A673 (cell line): ENCODE measurements around the gene ATF2. TPM values are rescaled to one million over a fixed set of nuclear protein-coding genes. Genes with fewer than 3 reads are reported as not detected.
"Not testable (repeated sequence)": the region's sequence is repeated elsewhere in the genome, so short reads cannot be mapped to it uniquely, and the experiment has no call there.

Experiments
- BruUV-seq: library from RNA; stranded (reverse); fragments of 400-500 nt; replicated peaks from 2 replicates; lab custom pipeline; 2021; lab: Mats Ljungman, UMichigan
- CTCF ChIA-PET: fragments of 300-600 bp; sonication (Branson Sonifier 250); formaldehyde crosslinking; loops from one replicate; lab custom pipeline; 2022; ENCODE audit warnings: antibody characterized with exemption; lab: Charles Lee
- POLR2A ChIA-PET: fragments of 300-600 bp; sonication (Branson Sonifier 250); formaldehyde crosslinking; loops from one replicate; lab custom pipeline; 2022; ENCODE audit warnings: antibody characterized with exemption; ENCODE audit not compliant: low non-redundant PET; lab: Charles Lee
- DNase-seq: peaks from one replicate; pipeline ENCODE4 v3.0.0-alpha.2; 2015; ENCODE audit warnings: low spot score
- H3K27ac ChIP-seq: fragments of 200-600 bp; sonication (generic); 2 replicates; pipeline ENCODE4 v1.5.1; 2016; ENCODE audit warnings: mixed run types, low read depth, mild to moderate bottlenecking, mixed read lengths, antibody characterized with exemption, low read length; ENCODE audit not compliant: poor library complexity, severe bottlenecking
- H3K27me3 ChIP-seq: fragments of 200-600 bp; sonication (generic); replicated peaks from 2 replicates; pipeline ENCODE4 v1.6.1; 2017; ENCODE audit warnings: mixed run types, low read depth, mild to moderate bottlenecking, mixed read lengths, antibody characterized with exemption, low read length; ENCODE audit not compliant: insufficient read depth, poor library complexity
- H3K36me3 ChIP-seq: fragments of 200-600 bp; sonication (generic); 2 replicates; pipeline ENCODE4 v1.6.1; 2016; ENCODE audit warnings: mixed run types, mild to moderate bottlenecking, mixed read lengths, antibody characterized with exemption, low read length; ENCODE audit not compliant: insufficient read depth, poor library complexity, severe bottlenecking
- H3K4me1 ChIP-seq: fragments of 200-600 bp; sonication (generic); 2 replicates; pipeline ENCODE4 v1.6.1; 2017; ENCODE audit warnings: mixed run types, mild to moderate bottlenecking, mixed read lengths, antibody characterized with exemption, low read length; ENCODE audit not compliant: insufficient read depth, poor library complexity, severe bottlenecking
- H3K4me3 ChIP-seq: fragments of 200-600 bp; sonication (generic); 2 replicates; pipeline ENCODE4 v1.5.1; 2016; ENCODE audit warnings: low read depth, mixed run types, mild to moderate bottlenecking, mixed read lengths, low read length; ENCODE audit not compliant: poor library complexity, severe bottlenecking
- H3K9me3 ChIP-seq: fragments of 200-600 bp; sonication (generic); 2 replicates; pipeline ENCODE4 v1.6.1; 2016; ENCODE audit warnings: mixed run types, low read depth, mild to moderate bottlenecking, mixed read lengths, antibody characterized with exemption, low read length; ENCODE audit not compliant: poor library complexity, severe bottlenecking
- CTCF ChIP-seq: fragments of 300-800, 200-600 bp; sonication (generic); conservative IDR thresholded peaks from 2 replicates; pipeline ENCODE4 v1.5.1; 2017; ENCODE audit warnings: low read depth, mild to moderate bottlenecking, antibody characterized with exemption, low read length, moderate library complexity, mixed read lengths
- EZH2 ChIP-seq: fragments of 200-600 bp; sonication (generic); IDR thresholded peaks from 2 replicates; pipeline ENCODE4 v1.6.1; 2017; ENCODE audit warnings: borderline replicate concordance, low read depth, mild to moderate bottlenecking, mixed read lengths, antibody characterized with exemption, low read length; ENCODE audit not compliant: poor library complexity, severe bottlenecking
- intact Hi-C: fragments of 100-400 bp; cut with micrococcal nuclease; formaldehyde crosslinking; loops from one replicate; pipeline ENCODE4 v1.10.0; 2022; ENCODE audit not compliant: unreplicated experiment
- total RNA-seq: library from RNA; stranded (reverse); gene quantifications from 2 replicates; pipeline ENCODE4 v1.2.3, GENCODE V29; 2021

ATF2 gene
- total RNA-seq, 1 experiment from 2014 or later = 50.3 TPM

DNA sequence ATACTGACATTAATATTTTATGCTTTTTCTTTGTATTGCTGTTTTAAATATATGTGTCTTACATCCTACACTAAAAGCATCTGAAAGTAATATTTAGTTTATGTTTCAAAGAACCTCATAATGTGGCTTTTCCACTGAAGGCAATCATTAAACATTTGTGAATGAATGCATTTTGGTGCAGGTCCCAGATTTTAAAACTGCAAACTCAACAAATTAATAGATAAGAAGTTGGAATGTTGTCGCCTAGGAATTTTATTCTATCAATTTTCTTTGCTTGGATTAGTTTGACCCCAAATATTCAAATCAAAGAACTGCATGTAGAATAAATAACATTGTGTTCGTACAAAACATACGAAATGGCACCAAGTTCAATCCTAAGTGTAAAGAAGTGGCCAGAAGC lies 44.7 kb downstream of the ATF2 start:
- peaks cover 19% of the 10 kb centered on the region for H3K36me3 ChIP-seq
- intact Hi-C loops = no loop called here

DNA sequence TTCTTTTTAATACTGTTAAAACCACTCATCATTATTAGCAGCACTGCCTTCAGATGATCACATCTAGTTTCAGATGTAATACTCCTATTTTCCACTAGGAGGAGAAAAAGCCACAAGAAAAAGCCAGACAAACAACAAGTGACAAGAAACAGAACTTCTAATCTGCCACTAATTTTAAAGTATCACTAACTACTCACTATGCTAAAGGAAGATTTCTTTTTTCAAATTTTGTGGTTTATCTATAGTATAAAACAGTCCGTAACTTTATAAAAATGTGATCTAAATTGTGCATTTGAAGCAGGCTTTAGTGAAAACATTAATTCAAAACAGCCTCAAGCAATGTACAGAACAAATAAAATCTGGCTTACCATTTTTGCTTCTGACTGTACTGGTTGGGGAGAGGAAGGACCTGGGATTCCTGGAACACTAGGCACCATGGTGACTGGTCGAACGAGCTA lies 56.8 kb downstream of the ATF2 start:
- TF ChIP-seq EZH2 (no peak), CTCF (peak; percentile 72)
- H3K27ac ChIP-seq = peak overlapping the region; percentile 4
- intact Hi-C loops = loop anchor here (5.0 kb wide), 1 partner anchor 971 kb away; the partner anchor contains the start of gene EVX2
- H3K9me3 ChIP-seq = no peaks in the 10 kb centered on the region
- no peaks in the 10 kb centered on the region for H3K27me3 ChIP-seq
- no peaks in the 10 kb centered on the region for H3K4me1 ChIP-seq
- no peak overlapping the region for H3K4me3 ChIP-seq
- DNase-seq = peak; percentile 74
- CTCF ChIA-PET = no interaction called here
- BruUV-seq = no TSS peak
- POLR2A ChIA-PET = no interaction called here
- H3K36me3 ChIP-seq = peaks cover 48% of the 10 kb centered on the region

More for the DNA sequence above, 44.7 kb downstream of the ATF2 start:
- H3K9me3 ChIP-seq = no peaks in the 10 kb centered on the region
- H3K4me1 ChIP-seq = no peaks in the 10 kb centered on the region
- H3K27me3 ChIP-seq = no peaks in the 10 kb centered on the region
- TF ChIP-seq EZH2 = no peak
- no peak for TF ChIP-seq CTCF
- no peak for DNase-seq
- CTCF ChIA-PET = no interaction called here
- BruUV-seq = no TSS peak
- POLR2A ChIA-PET = no interaction called here
- no peak overlapping the region for H3K4me3 ChIP-seq
- no peak overlapping the region for H3K27ac ChIP-seq

GRCh38 chr2:175108091-175108490 lies 59.9 kb downstream of the ATF2 start:
- DNase-seq, H3K27me3 ChIP-seq, H3K27ac ChIP-seq, BruUV-seq, H3K4me3 ChIP-seq, CTCF ChIA-PET, POLR2A ChIA-PET, H3K9me3 ChIP-seq, intact Hi-C loops: not testable (repeated sequence)
- Histone ChIP-seq H3K36me3 (peaks cover 37% of the 10 kb centered on the region), H3K4me1 (peaks cover 12% of the 10 kb centered on the region)

DNA sequence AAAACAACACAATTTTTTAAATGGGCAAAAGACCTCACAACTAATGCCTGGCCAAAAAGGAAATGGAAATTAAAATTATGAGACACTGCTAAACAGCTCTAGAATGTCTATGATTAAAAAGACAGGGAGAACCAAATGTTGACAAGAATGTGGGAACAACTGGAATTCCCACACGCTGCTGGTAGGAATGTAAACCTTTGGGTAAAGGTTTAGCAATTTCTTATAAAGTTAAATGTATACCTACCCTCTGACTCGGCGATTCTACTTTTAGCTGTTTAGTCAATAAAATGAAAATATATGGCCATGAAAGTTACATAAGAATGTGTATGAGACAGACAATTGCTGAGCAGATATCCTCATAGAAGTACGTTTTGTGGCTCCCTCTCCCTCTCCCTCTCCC lies 60.9 kb downstream of the ATF2 start:
- Histone ChIP-seq H3K9me3 (no peaks in the 10 kb centered on the region), H3K4me3 (no peak overlapping the region), H3K27me3 (no peaks in the 10 kb centered on the region), H3K27ac (no peak overlapping the region), H3K4me1 (peaks cover 13% of the 10 kb centered on the region), H3K36me3 (peaks cover 32% of the 10 kb centered on the region)
- ChIA-PET CTCF (no interaction called here), POLR2A (no interaction called here)
- TF ChIP-seq EZH2 (no peak), CTCF (no peak)
- no peak for DNase-seq
- no TSS peak for BruUV-seq
- intact Hi-C loops = no loop called here
